Stimulated activated naive CD8-positive, alpha-beta T cell treated with anti-CD3 and anti-CD28 coated beads, Interleukin-15, Interleukin-2, amounts not matched to agents 100 U/mL and 50 U/mL, for 24 hours (primary cell): Measurements from ENCODE around the gene CENPA.
"Not testable (repeated sequence)": the region's sequence is repeated elsewhere in the genome, so short reads cannot be mapped to it uniquely, and the experiment has no call there.

Source experiments
- ATAC-seq: fragments of 150-1000 bp; cut with Tn5 transposase; one replicate; pipeline ENCODE4 v1.10.0; 2021
- DNase-seq: peaks from one replicate; pipeline ENCODE4 v3.0.0; 2021

Gene CENPA

GRCh38 chr2:26793518-26793917 is 7.7 kb downstream of the CENPA start:
- ATAC-seq (no peak), DNase-seq (no peak)

GRCh38 chr2:26795135-26795534 is 9.3 kb downstream of the CENPA start:
- not testable (repeated sequence) for DNase-seq

GRCh38 chr2:26801328-26801727 is 15.5 kb downstream of the CENPA start:
- ATAC-seq (no peak), DNase-seq (no peak)

More at GRCh38 chr2:26795135-26795534, 9.3 kb downstream of the CENPA start:
- ATAC-seq, result not testable (repeated sequence)

GRCh38 chr2:26801796-26802195 is 15.9 kb downstream of the CENPA start:
- ATAC-seq (no peak), DNase-seq (no peak)

GRCh38 chr2:26805241-26805676 is 19.4 kb downstream of the CENPA start:
- peak; percentile 52 for ATAC-seq

GRCh38 chr2:26807788-26808460 is 22.1 kb downstream of the CENPA start:
- no peak for ATAC-seq
- DNase-seq, result no peak

More at GRCh38 chr2:26805241-26805676, 19.4 kb downstream of the CENPA start:
- DNase-seq, result no peak

- DNase-seq (no peak), ATAC-seq (no peak)
Observed at GRCh38 chr2:26809211-26809610, 23.4 kb downstream of the CENPA start.

- DNase-seq (no peak), ATAC-seq (no peak)
Observed at GRCh38 chr2:26809876-26810577, 24.2 kb downstream of the CENPA start.

- ATAC-seq (no peak), DNase-seq (no peak)
Observed at GRCh38 chr2:26811261-26811660, 25.4 kb downstream of the CENPA start.

GRCh38 chr2:26811791-26812694 is 26.2 kb downstream of the CENPA start:
- ATAC-seq (no peak), DNase-seq (no peak)

- ATAC-seq, result no peak
Observed at GRCh38 chr2:26812731-26813130, 26.9 kb downstream of the CENPA start.

GRCh38 chr2:26814072-26814765 is 28.4 kb downstream of the CENPA start:
- ATAC-seq, DNase-seq: not testable (repeated sequence)

More at GRCh38 chr2:26812731-26813130, 26.9 kb downstream of the CENPA start:
- DNase-seq, result no peak

- DNase-seq (no peak), ATAC-seq (peak; percentile 63)
Observed at GRCh38 chr2:26816893-26817292, 31.0 kb downstream of the CENPA start.

GRCh38 chr2:26818255-26818654 is 32.4 kb downstream of the CENPA start:
- DNase-seq, result no peak
- ATAC-seq, result no peak

GRCh38 chr2:26818972-26819371 is 33.1 kb downstream of the CENPA start:
- DNase-seq (no peak), ATAC-seq (no peak)

GRCh38 chr2:26820932-26821331 is 35.1 kb downstream of the CENPA start:
- ATAC-seq (no peak), DNase-seq (no peak)

- DNase-seq, result no peak
- no peak for ATAC-seq
Observed at GRCh38 chr2:26822877-26823276, 37.0 kb downstream of the CENPA start.

GRCh38 chr2:26838121-26838906 is 52.5 kb downstream of the CENPA start:
- DNase-seq (no peak), ATAC-seq (no peak)

- DNase-seq (no peak), ATAC-seq (no peak)
Observed at GRCh38 chr2:26840937-26841610, 55.2 kb downstream of the CENPA start.

GRCh38 chr2:26843041-26843440 is 57.2 kb downstream of the CENPA start:
- DNase-seq (no peak), ATAC-seq (no peak)
